GM19035 (cell line): Measurements from ENCODE around the gene DAZAP1.
"Not testable (repeated sequence)": the region's sequence is repeated elsewhere in the genome, so short reads cannot be mapped to it uniquely, and the experiment has no call there.

ENCODE experiments used
- ATAC-seq: cut with Tn5 transposase; IDR thresholded peaks from one replicate; pipeline ENCODE4 v1.9.1; 2021; ENCODE audit not compliant: unreplicated experiment

Gene DAZAP1

GRCh38 chr19:1471010-1471514 is 63.7 kb downstream of the DAZAP1 start:
- ATAC-seq = no peak

- no peak for ATAC-seq
These were observed 64.3 kb downstream of the DAZAP1 start for GRCh38 chr19:1471515-1472160.

- no peak for ATAC-seq
These were observed 65.1 kb downstream of the DAZAP1 start for GRCh38 chr19:1472231-1473084.

GRCh38 chr19:1473085-1473851 is 65.9 kb downstream of the DAZAP1 start:
- no peak for ATAC-seq

GRCh38 chr19:1474011-1474764 is 66.8 kb downstream of the DAZAP1 start:
- no peak for ATAC-seq

- no peak for ATAC-seq
These were observed 67.5 kb downstream of the DAZAP1 start for GRCh38 chr19:1474765-1475351.

- ATAC-seq = no peak
These were observed 68.5 kb downstream of the DAZAP1 start for GRCh38 chr19:1475751-1476437.

GRCh38 chr19:1477056-1477455 is 69.7 kb downstream of the DAZAP1 start:
- not testable (repeated sequence) for ATAC-seq

- ATAC-seq = peak; percentile 87
These were observed 71.7 kb downstream of the DAZAP1 start, which contains the start of gene C19orf25 for GRCh38 chr19:1478934-1479707. TSS of gene C19orf25 (minus strand) at chr19:1479215. CDS start at chr19:1478903, 312 bp downstream.

GRCh38 chr19:1481224-1481892 is 74.0 kb downstream of the DAZAP1 start:
- ATAC-seq = no peak

- no peak for ATAC-seq
These were observed 74.5 kb downstream of the DAZAP1 start for GRCh38 chr19:1481893-1482360.

- no peak for ATAC-seq
These were observed 75.2 kb downstream of the DAZAP1 start for GRCh38 chr19:1482361-1483130.

GRCh38 chr19:1483131-1483978 is 76.0 kb downstream of the DAZAP1 start:
- no peak for ATAC-seq

- no peak for ATAC-seq
These were observed 76.6 kb downstream of the DAZAP1 start for GRCh38 chr19:1483979-1484428.
